Stimulated activated naive CD4-positive, alpha-beta T cell (primary cell): ENCODE results near the gene KCTD19.

ENCODE experiments used
- DNase-seq, 6 experiments: peaks; one replicate each; lab custom pipeline; 2025; lab: John Stamatoyannopoulos, UW

KCTD19 gene

DNA sequence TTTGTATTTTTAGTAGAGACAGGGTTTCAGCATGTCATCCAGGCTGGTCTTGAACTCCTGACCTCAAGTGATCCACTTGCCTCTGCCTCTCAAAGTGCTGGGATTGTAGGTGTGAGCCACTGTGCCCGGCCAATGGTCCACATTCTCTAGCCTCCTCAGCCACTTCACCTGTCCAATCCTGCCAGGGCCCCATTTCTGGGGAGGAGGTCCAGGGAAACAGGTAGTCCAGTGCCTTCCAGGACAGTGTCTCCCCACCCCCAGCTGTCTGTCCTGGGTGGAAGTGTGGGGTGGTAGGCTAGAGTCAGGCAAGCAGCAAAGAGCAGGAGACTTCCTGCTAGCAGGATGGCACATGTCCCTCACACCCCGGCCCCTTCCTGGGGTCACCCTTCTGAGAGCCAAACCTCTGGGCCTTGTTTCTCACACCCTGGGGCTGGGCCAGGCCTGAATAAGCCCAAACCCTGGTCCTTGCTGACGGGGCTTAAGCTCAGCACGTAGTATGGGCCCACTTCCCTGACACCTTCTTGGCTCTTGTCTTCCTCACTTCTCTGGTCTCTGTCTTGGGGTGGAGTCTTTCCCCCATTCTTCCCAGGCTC, 84.3 kb downstream of the KCTD19 start:
- DNase-seq: no peak

GRCh38 chr16:67241008-67241900, 85.3 kb downstream of the KCTD19 start:
- no peak for DNase-seq

DNA sequence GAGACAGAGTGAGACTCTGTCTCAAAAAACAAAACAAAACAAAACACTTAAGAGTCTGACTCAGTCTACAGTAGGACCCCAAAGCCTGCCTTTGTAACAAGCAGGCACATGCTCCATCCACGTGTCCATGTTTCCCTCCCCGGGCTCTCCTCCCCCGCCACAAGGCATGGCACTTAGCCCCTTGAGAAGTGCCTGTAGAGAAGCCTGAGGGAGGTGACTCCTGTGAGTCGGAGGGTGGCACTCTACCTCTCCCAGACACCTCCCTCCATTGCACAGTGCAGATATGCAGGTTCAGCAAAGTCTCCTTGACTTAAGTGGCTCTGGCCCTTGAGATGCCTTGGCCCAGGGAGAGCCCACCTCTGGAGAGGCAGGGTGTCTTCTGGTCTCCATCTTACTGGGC, 86.0 kb downstream of the KCTD19 start:
- no peak for DNase-seq
